Right renal cortex interstitium (tissue), 3 donors: ENCODE data around the gene MBIP. TPM values are rescaled to one million over a fixed set of nuclear protein-coding genes. Genes with fewer than 3 reads are reported as not detected.
"Not testable (repeated sequence)": the region's sequence is repeated elsewhere in the genome, so short reads cannot be mapped to it uniquely, and the experiment has no call there.

Experiments used
- DNase-seq, 3 donors: peaks; one replicate each; pipeline ENCODE4 v3.0.0-alpha.2; 2013; ENCODE audit warnings: low read depth in 3 of 3, low spot score in 2 of 3
- polyA plus RNA-seq, 3 donors: library from polyadenylated mRNA; unstranded; fragments of 120-200 nt; gene quantifications; one replicate each; pipeline ENCODE4 v1.2.1, GENCODE V29; 2013; ENCODE audit not compliant: insufficient read length in 3 of 3

Gene MBIP, protein sequence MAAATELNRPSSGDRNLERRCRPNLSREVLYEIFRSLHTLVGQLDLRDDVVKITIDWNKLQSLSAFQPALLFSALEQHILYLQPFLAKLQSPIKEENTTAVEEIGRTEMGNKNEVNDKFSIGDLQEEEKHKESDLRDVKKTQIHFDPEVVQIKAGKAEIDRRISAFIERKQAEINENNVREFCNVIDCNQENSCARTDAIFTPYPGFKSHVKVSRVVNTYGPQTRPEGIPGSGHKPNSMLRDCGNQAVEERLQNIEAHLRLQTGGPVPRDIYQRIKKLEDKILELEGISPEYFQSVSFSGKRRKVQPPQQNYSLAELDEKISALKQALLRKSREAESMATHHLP
- 10 to 100 TPM; 54.2 to 60.5 (median 57.7) TPM for polyA plus RNA-seq

DNA sequence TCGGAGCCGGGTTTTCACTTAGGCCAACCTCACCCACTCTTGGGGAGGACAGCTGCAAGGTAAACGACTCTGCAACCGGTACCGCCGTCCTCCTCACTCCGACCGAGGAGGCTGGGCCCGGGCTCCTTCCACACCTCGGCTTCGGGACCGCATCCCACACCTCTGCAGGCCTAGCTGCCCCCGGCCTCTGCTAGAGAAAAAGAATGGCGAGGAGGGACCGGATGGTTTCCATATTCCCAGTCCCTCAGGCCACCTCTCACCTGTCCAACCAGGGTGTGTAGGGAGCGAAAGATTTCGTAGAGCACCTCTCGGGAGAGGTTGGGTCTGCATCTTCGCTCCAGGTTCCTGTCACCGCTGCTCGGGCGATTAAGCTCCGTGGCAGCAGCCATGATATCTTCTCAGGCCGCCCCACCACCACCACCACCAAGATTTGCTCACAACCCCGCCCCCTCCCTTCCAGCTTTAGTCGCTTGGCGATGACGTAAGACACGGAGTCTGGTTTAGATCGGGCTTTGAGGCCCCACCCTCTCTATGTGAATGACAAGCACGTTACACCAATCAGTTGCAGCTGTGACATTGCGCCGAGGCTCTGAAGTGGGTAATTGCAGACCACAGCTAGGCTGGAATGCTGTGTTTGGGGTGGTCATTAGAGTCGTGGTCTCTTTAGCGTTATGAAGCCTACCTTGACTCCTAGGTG is at the start of gene MBIP:
Gene MBIP (minus strand): TSS at position 438 of the 697 bp plus-strand sequence. CDS start 49 bp downstream, at position 389.
- peak; percentile 88 to 97 (median 97) for DNase-seq

GRCh38 chr14:36367985-36368774 is 47.7 kb upstream of the MBIP start:
- DNase-seq: no peak

- no peak for DNase-seq
Observed at GRCh38 chr14:36365766-36366165, 45.3 kb upstream of the MBIP start.

GRCh38 chr14:36363704-36364103 is 43.3 kb upstream of the MBIP start:
- DNase-seq: no peak

DNA sequence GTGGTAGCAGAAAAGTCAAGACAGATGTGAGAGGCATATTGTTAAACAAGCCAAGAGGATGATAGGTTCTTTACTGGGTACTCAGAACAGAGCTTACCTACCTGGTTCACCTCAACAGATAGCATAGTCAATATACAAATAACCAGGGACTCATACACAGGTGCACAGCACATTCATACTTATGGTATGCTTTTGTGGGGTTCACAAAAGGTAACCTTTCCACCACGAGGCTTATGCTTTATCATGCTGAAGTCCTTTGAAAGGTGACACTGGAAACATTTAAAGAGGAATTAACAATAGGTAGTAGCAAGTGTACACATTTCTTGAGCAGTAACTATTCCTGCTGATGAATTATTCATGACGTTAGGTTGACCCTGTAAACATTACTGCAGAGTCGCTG is 42.2 kb upstream of the MBIP start:
- DNase-seq: no peak

DNA sequence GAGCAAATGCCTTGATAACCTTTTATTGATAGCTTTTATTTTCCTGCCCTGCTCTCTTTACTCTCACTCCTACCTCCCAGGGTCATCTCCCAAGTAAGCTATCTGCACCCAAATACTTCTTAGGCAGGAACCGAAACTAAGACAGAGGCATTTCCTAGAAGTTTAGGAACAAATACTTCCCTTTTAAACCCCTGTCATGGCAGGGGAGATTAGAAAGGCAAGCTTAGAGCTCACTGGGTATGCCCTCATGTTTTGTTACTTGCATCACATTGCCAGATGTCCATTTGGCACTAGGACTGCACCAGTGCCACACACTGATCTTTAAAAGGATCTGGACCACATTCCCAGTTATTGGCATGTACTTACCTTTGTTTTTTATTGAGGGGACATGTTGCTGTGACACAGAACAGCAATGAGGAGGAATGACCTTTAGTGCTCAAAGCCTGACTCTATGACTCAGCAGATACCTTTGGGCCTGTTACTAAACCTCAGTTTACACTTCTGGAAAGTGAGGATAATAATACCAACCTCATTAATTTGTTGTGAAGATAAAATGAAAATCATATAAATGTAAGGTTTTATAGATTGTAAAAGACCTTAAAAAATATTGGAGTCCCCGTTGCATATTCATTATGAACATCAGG is 40.9 kb upstream of the MBIP start:
- no peak for DNase-seq

GRCh38 chr14:36356862-36357261 is 36.4 kb upstream of the MBIP start:
- DNase-seq: no peak

DNA sequence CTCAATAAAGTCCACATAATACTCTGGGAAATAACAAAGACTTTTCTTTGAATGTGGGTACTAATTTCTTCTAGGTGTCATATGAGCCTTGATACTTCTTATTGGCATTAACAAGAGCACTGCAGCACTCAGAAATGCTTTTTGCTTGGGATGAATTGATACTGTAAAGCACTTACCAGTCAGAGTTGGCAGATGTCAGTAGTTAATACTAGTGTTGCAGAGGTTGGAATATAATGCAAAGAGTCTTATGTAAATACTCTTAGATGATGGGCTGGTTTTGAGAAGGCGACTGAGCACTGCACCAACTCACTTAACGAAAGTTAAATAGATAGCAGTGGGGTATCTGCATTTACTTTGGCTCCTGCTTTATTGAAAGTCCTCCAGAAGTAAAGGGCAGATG is 25.6 kb upstream of the MBIP start:
- DNase-seq: no peak

- no peak for DNase-seq
Observed at GRCh38 chr14:36344211-36344610, 23.8 kb upstream of the MBIP start.

DNA sequence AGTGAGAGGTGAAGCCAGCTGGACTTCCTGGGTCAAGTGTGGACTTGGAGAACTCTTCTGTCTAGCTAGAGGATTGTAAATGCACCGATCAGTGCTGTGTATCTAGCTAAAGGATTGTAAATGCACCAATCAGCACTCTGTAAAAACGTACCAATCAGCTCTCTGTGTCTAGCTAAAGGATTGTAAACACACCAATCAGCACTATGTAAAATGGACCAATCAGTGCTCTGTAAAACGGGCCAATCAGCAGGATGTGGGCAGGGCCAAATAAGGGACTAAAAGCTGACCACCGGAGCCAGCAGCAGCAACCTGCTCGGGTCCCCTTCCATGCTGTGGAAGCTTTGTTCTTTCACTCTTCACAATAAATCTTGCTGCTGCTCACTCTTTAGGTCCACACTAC is 21.4 kb upstream of the MBIP start:
- DNase-seq: not testable (repeated sequence)

DNA sequence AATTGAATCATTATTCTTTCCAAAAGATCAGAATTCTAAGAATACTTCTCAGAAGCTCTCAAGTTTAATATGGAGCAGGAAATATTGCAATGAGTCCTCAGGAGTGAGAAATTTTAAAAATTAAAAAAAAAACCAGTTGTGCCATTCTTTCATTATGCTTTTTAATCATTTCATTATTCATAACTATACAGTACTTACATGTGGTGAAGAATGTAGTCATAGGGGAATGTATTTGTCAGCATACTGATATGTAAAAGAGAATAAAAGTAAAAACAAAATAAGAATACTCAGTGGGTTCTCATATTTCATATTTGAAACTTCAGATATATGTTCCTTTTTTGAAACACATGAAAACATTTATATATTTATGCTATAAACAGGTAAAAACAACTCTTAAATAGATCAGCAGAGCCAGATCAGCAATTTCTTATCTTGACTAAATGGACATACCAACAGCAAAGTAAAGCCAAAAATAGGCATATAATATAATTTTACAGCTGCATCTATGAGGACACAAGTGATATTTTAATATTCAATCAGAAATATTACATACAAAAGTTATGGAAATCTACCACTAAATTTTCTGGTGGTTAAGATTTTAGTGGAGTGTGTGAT is 19.9 kb upstream of the MBIP start:
- DNase-seq: no peak

DNA sequence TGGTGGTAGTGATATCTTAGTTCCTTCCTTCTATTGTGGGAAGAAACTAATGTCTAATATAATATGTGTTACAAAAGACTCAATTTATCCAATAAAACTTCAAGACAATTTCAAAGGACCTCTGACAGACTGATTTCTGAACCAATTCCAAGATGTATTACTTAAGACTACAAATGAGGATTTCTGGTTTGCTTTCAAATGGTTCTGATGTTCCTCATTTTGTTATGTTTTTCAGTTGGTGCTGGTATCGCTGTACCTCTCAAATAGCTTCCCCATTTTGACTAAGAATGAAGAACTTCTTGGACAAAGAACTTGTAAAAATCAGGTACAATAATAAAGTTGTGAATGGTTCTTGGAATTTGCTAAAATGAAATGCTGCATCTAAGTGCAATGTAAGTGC is 19.4 kb upstream of the MBIP start:
- DNase-seq: no peak

- DNase-seq: no peak
Observed at GRCh38 chr14:36333119-36333518, 12.7 kb upstream of the MBIP start.

GRCh38 chr14:36327573-36327972 is 7.1 kb upstream of the MBIP start:
- not testable (repeated sequence) for DNase-seq

DNA sequence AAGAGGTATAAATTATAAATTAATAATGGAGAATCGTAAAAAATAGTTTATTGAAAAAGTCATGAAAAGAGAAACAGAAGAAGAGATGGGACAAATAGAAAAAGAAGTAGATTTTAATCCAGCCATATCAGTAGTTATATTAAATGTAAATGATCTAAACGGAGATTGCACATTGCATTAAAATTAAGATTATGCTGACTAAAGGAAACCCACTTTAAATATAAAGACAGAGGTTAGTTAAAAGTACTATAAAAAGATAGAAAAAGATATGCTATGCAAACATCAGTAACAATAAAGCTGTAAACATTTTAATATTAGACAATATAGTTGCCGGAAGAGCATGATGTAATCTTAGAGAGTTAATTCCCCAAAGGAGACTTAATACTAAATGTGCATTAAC is 5.4 kb upstream of the MBIP start:
- no peak for DNase-seq

GRCh38 chr14:36324897-36325296 is 4.5 kb upstream of the MBIP start:
- DNase-seq: no peak

GRCh38 chr14:36320897-36321381 is 502 bp upstream of the MBIP start:
- no peak for DNase-seq

DNA sequence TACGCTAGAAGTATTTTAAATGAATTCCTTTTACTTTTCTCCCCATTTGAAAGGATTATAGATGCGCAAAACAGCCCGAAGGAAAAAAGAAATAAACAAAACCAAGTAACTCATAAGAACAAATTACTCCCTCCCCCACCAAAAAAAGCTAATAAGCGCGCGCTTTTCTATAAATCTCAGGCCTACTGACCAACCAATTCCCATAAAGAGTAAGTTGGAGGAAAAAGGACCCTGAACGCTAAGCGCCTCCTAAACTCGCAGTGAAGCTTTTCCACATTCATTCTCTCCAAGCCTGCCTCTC is 588 bp downstream of the MBIP start:
- DNase-seq: peak in 2 of 3 donors; percentile 43 to 52

GRCh38 chr14:36317650-36318049 is 2.8 kb downstream of the MBIP start:
- DNase-seq: no peak

DNA sequence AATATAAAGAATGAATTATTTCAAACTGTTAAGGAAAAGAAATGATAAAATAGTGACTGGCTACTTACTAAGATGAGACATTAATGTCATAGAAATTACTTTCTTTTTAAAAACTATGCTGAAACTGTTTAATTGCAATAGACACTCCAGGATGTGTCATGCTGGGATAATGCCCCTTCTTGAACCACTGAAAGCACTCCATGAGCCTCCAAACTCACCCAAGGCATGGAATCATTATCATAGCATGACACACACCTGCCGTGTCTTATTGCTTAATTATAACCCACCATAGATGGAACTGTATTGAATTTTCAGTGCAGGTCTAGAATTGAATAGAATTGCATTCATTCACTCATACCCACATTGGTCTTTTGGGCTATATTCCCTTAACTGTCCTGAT is 4.3 kb downstream of the MBIP start:
- no peak for DNase-seq
